Tibial nerve (tissue), 4 donors: ENCODE results near the gene MN1.

Experiments
- EP300 ChIP-seq, 2 donors: sonication (generic); formaldehyde crosslinking; IDR thresholded peaks; one replicate each; pipeline ENCODE4 v1.6.1; 2017; ENCODE audit warnings: antibody characterized with exemption in 2 of 2, mild to moderate bottlenecking in 1 of 2
- POLR2A ChIP-seq, 2 donors: fragments of 450-650 bp; IDR thresholded peaks; one replicate each; pipeline ENCODE4 v1.6.1; 2017; ENCODE audit warnings: antibody characterized with exemption in 2 of 2, mild to moderate bottlenecking in 2 of 2, moderate library complexity in 2 of 2
- TF ChIP-seq, protein P1 (sequence below), 5 experiments: fragments of 200-600 bp in 3 of 5; fragments of 450-650 bp in 2 of 5; sonication (generic) in 3 of 5; IDR thresholded peaks; one replicate each; pipeline ENCODE4 v1.5.1; 2016 to 2019; ENCODE audit warnings: antibody characterized with exemption in 5 of 5, mild to moderate bottlenecking in 3 of 5, moderate library complexity in 2 of 5

DNA sequence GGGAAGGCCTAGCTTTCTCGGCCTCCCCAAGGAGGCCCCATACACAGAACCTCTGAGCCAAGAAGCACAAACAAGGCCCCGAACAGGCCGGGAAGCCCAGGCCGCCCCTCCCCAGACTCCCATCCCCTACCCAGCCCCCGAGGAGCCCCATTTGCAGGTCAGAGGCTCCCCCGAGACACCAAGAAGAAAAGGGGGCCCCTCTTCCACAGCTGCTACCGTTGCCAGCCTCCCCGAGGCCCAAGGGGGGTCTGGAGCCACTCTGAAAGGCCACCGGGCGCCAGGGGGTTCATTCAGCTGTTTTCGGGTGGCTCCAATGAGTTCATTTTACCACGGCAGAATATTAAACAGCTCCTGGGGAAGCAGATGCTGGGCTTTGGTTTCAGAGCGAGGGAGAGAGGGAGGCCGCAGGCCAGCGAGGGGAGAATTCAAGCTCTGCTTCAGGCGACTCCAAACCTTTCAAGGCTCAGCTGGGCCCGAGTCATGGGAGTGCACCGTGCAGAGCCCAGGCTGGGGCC is 28.5 kb downstream of the MN1 start:
- TF ChIP-seq, protein P1, sequence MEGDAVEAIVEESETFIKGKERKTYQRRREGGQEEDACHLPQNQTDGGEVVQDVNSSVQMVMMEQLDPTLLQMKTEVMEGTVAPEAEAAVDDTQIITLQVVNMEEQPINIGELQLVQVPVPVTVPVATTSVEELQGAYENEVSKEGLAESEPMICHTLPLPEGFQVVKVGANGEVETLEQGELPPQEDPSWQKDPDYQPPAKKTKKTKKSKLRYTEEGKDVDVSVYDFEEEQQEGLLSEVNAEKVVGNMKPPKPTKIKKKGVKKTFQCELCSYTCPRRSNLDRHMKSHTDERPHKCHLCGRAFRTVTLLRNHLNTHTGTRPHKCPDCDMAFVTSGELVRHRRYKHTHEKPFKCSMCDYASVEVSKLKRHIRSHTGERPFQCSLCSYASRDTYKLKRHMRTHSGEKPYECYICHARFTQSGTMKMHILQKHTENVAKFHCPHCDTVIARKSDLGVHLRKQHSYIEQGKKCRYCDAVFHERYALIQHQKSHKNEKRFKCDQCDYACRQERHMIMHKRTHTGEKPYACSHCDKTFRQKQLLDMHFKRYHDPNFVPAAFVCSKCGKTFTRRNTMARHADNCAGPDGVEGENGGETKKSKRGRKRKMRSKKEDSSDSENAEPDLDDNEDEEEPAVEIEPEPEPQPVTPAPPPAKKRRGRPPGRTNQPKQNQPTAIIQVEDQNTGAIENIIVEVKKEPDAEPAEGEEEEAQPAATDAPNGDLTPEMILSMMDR (IDR thresholded peaks at IDR 0.05), result no peak
- no peak for TF ChIP-seq EP300 (IDR thresholded peaks at IDR 0.05)
- no peak for TF ChIP-seq POLR2A (IDR thresholded peaks at IDR 0.05)
